PFSK-1 (cell line): ENCODE data around the gene BEND7.

ENCODE experiments used
- FOXP2 ChIP-seq: optimal IDR thresholded peaks from 2 replicates; pipeline ENCODE3; 2011; ENCODE audit warnings: borderline replicate concordance, control low read depth, inconsistent platforms; ENCODE audit not compliant: insufficient read depth; ENCODE audit errors: extremely low read length, extremely low read depth
- POLR2AphosphoS5 ChIP-seq: IDR thresholded peaks from 2 replicates; pipeline ENCODE4 v1.6.1; 2012; ENCODE audit warnings: low read depth, mild to moderate bottlenecking, control low read depth, low read length, moderate library complexity
- REST ChIP-seq, 2 experiments: IDR thresholded peaks; 2 replicates each; pipeline versions ENCODE4 v1.6.1 to v1.8.0; 2011 to 2012; ENCODE audit warnings: low read depth in 2 of 2, low read length in 2 of 2, control low read depth in 1 of 2, inconsistent platforms in 1 of 2, mild to moderate bottlenecking in 1 of 2, moderate library complexity in 1 of 2; ENCODE audit not compliant: insufficient read depth in 1 of 2
- SIN3A ChIP-seq: IDR thresholded peaks from 2 replicates; pipeline ENCODE4 v1.6.1; 2012; ENCODE audit warnings: mild to moderate bottlenecking, low read length, moderate library complexity, borderline replicate concordance; ENCODE audit not compliant: insufficient read depth
- TAF1 ChIP-seq: IDR thresholded peaks from 2 replicates; pipeline ENCODE4 v1.6.1; 2012; ENCODE audit warnings: low read length, control low read depth, borderline replicate concordance; ENCODE audit not compliant: insufficient read depth

BEND7 gene

GRCh38 chr10:13542533-13542932 lies 13.7 kb upstream of the BEND7 start:
- no peak for TF ChIP-seq POLR2AphosphoS5
- TF ChIP-seq FOXP2, result no peak
- no peak for TF ChIP-seq REST (IDR thresholded peaks at IDR 0.05; ENCODE audit: insufficient read depth in 1 of 2, low read depth in 2 of 2, low read length in 2 of 2)
- TF ChIP-seq SIN3A, result no peak
- TF ChIP-seq TAF1, result no peak

- TF ChIP-seq TAF1 (no peak), REST (IDR thresholded peaks at IDR 0.05; ENCODE audit: insufficient read depth in 1 of 2, low read depth in 2 of 2, low read length in 2 of 2) (no peak), SIN3A (no peak), FOXP2 (no peak), POLR2AphosphoS5 (no peak)
These were observed 8.0 kb upstream of the BEND7 start for GRCh38 chr10:13536674-13537366.

GRCh38 chr10:13535346-13535745 lies 6.5 kb upstream of the BEND7 start:
- TF ChIP-seq SIN3A (no peak), POLR2AphosphoS5 (no peak), FOXP2 (no peak), REST (IDR thresholded peaks at IDR 0.05; ENCODE audit: insufficient read depth in 1 of 2, low read depth in 2 of 2, low read length in 2 of 2) (no peak), TAF1 (no peak)

GRCh38 chr10:13529714-13529973 lies 830 bp upstream of the BEND7 start:
- TF ChIP-seq REST (IDR thresholded peaks at IDR 0.05; ENCODE audit: insufficient read depth in 1 of 2, low read depth in 2 of 2, low read length in 2 of 2), result no peak
- no peak for TF ChIP-seq SIN3A
- TF ChIP-seq FOXP2, result no peak
- no peak for TF ChIP-seq POLR2AphosphoS5
- TF ChIP-seq TAF1, result no peak

GRCh38 chr10:13528123-13528874 lies 515 bp downstream of the BEND7 start:
- TF ChIP-seq REST (IDR thresholded peaks at IDR 0.05; ENCODE audit: insufficient read depth in 1 of 2, low read depth in 2 of 2, low read length in 2 of 2) (no peak), TAF1 (no peak), FOXP2 (no peak), SIN3A (no peak), POLR2AphosphoS5 (no peak)
